A673 (cell line): ENCODE data around the gene PMEPA1. TPM values are rescaled to one million over a fixed set of nuclear protein-coding genes. Genes with fewer than 3 reads are reported as not detected.

Experiments used
- BruUV-seq: library from RNA; stranded (reverse); fragments of 400-500 nt; replicated peaks from 2 replicates; lab custom pipeline; 2021; lab: Mats Ljungman, UMichigan
- CTCF ChIA-PET: fragments of 300-600 bp; sonication (Branson Sonifier 250); formaldehyde crosslinking; loops from one replicate; lab custom pipeline; 2022; ENCODE audit warnings: antibody characterized with exemption; lab: Charles Lee
- POLR2A ChIA-PET: fragments of 300-600 bp; sonication (Branson Sonifier 250); formaldehyde crosslinking; loops from one replicate; lab custom pipeline; 2022; ENCODE audit warnings: antibody characterized with exemption; ENCODE audit not compliant: low non-redundant PET; lab: Charles Lee
- DNase-seq: peaks from one replicate; pipeline ENCODE4 v3.0.0-alpha.2; 2015; ENCODE audit warnings: low spot score
- H3K27ac ChIP-seq: fragments of 200-600 bp; sonication (generic); 2 replicates; pipeline ENCODE4 v1.5.1; 2016; ENCODE audit warnings: mixed run types, low read depth, mild to moderate bottlenecking, mixed read lengths, antibody characterized with exemption, low read length; ENCODE audit not compliant: poor library complexity, severe bottlenecking
- H3K27me3 ChIP-seq: fragments of 200-600 bp; sonication (generic); replicated peaks from 2 replicates; pipeline ENCODE4 v1.6.1; 2017; ENCODE audit warnings: mixed run types, low read depth, mild to moderate bottlenecking, mixed read lengths, antibody characterized with exemption, low read length; ENCODE audit not compliant: insufficient read depth, poor library complexity
- H3K36me3 ChIP-seq: fragments of 200-600 bp; sonication (generic); 2 replicates; pipeline ENCODE4 v1.6.1; 2016; ENCODE audit warnings: mixed run types, mild to moderate bottlenecking, mixed read lengths, antibody characterized with exemption, low read length; ENCODE audit not compliant: insufficient read depth, poor library complexity, severe bottlenecking
- H3K4me1 ChIP-seq: fragments of 200-600 bp; sonication (generic); 2 replicates; pipeline ENCODE4 v1.6.1; 2017; ENCODE audit warnings: mixed run types, mild to moderate bottlenecking, mixed read lengths, antibody characterized with exemption, low read length; ENCODE audit not compliant: insufficient read depth, poor library complexity, severe bottlenecking
- H3K4me3 ChIP-seq: fragments of 200-600 bp; sonication (generic); 2 replicates; pipeline ENCODE4 v1.5.1; 2016; ENCODE audit warnings: low read depth, mixed run types, mild to moderate bottlenecking, mixed read lengths, low read length; ENCODE audit not compliant: poor library complexity, severe bottlenecking
- H3K9me3 ChIP-seq: fragments of 200-600 bp; sonication (generic); 2 replicates; pipeline ENCODE4 v1.6.1; 2016; ENCODE audit warnings: mixed run types, low read depth, mild to moderate bottlenecking, mixed read lengths, antibody characterized with exemption, low read length; ENCODE audit not compliant: poor library complexity, severe bottlenecking
- CTCF ChIP-seq: fragments of 300-800, 200-600 bp; sonication (generic); conservative IDR thresholded peaks from 2 replicates; pipeline ENCODE4 v1.5.1; 2017; ENCODE audit warnings: low read depth, mild to moderate bottlenecking, antibody characterized with exemption, low read length, moderate library complexity, mixed read lengths
- EZH2 ChIP-seq: fragments of 200-600 bp; sonication (generic); IDR thresholded peaks from 2 replicates; pipeline ENCODE4 v1.6.1; 2017; ENCODE audit warnings: borderline replicate concordance, low read depth, mild to moderate bottlenecking, mixed read lengths, antibody characterized with exemption, low read length; ENCODE audit not compliant: poor library complexity, severe bottlenecking
- intact Hi-C: fragments of 100-400 bp; cut with micrococcal nuclease; formaldehyde crosslinking; loops from one replicate; pipeline ENCODE4 v1.10.0; 2022; ENCODE audit not compliant: unreplicated experiment
- total RNA-seq: library from RNA; stranded (reverse); gene quantifications from 2 replicates; pipeline ENCODE4 v1.2.3, GENCODE V29; 2021

The PMEPA1 gene
- total RNA-seq, 1 experiment from 2014 or later = 9.7 TPM

GRCh38 chr20:57610261-57610952, 99.4 kb downstream of the PMEPA1 start:
- TF ChIP-seq EZH2 (no peak), CTCF (no peak)
- Histone ChIP-seq H3K27ac (no peak overlapping the region), H3K36me3 (no peaks in the 10 kb centered on the region), H3K4me3 (no peak overlapping the region), H3K27me3 (no peaks in the 10 kb centered on the region), H3K9me3 (no peaks in the 10 kb centered on the region), H3K4me1 (no peaks in the 10 kb centered on the region)
- no TSS peak for BruUV-seq
- DNase-seq = no peak
- intact Hi-C loops = no loop called here
- CTCF ChIA-PET = interaction anchor here (0.5 to 0.6 kb wide), 2 partner anchors 17 to 36 kb away, joined by 3 to 5 read pairs; no protein-coding TSS in a partner anchor
- POLR2A ChIA-PET = interaction anchor here (0.6 kb wide), 1 partner anchor 100 kb away, joined by 3 read pairs; no protein-coding TSS in a partner anchor

- no TSS peak for BruUV-seq
- DNase-seq = no peak
- Histone ChIP-seq H3K27me3 (no peaks in the 10 kb centered on the region), H3K4me1 (no peaks in the 10 kb centered on the region), H3K4me3 (no peak overlapping the region), H3K9me3 (no peaks in the 10 kb centered on the region), H3K36me3 (no peaks in the 10 kb centered on the region), H3K27ac (no peak overlapping the region)
- TF ChIP-seq CTCF (no peak; the same call in 1 of the 2 replicates), EZH2 (no peak)
- intact Hi-C loops = no loop called here
- POLR2A ChIA-PET = no interaction called here
- CTCF ChIA-PET = no interaction called here
Measured at GRCh38 chr20:57609842-57610167, 100.0 kb downstream of the PMEPA1 start.

GRCh38 chr20:57609086-57609841, 100.6 kb downstream of the PMEPA1 start:
- no peak for TF ChIP-seq EZH2
- no peak for TF ChIP-seq CTCF
- intact Hi-C loops = no loop called here
- no peak for DNase-seq
- Histone ChIP-seq H3K9me3 (no peaks in the 10 kb centered on the region), H3K27ac (no peak overlapping the region), H3K4me3 (no peak overlapping the region), H3K4me1 (no peaks in the 10 kb centered on the region), H3K27me3 (no peaks in the 10 kb centered on the region), H3K36me3 (no peaks in the 10 kb centered on the region)
- CTCF ChIA-PET = no interaction called here
- POLR2A ChIA-PET = no interaction called here
- no TSS peak for BruUV-seq
